Transverse colon (tissue), 4 donors: Measurements from ENCODE around the gene VTCN1.

Experiments
- POLR2AphosphoS5 ChIP-seq, 3 donors: sonication (generic); formaldehyde crosslinking; IDR thresholded peaks; one replicate each; pipeline ENCODE4 v1.6.1; 2016; ENCODE audit warnings: antibody characterized with exemption in 3 of 3
- TF ChIP-seq, protein P1 (sequence below), 5 experiments: fragments of 200-600 bp in 3 of 5; fragments of 450-650 bp in 2 of 5; sonication (generic) in 3 of 5; IDR thresholded peaks; 1 replicate in 2 of 5; 2 replicates in 3 of 5; pipeline ENCODE4 v1.5.1; 2016 to 2017; ENCODE audit warnings: antibody characterized with exemption in 5 of 5, inconsistent platforms in 3 of 5, mild to moderate bottlenecking in 2 of 5, moderate library complexity in 1 of 5

GRCh38 chr1:117237726-117238381 lies 27.1 kb upstream of the VTCN1 start:
- TF ChIP-seq, protein P1, sequence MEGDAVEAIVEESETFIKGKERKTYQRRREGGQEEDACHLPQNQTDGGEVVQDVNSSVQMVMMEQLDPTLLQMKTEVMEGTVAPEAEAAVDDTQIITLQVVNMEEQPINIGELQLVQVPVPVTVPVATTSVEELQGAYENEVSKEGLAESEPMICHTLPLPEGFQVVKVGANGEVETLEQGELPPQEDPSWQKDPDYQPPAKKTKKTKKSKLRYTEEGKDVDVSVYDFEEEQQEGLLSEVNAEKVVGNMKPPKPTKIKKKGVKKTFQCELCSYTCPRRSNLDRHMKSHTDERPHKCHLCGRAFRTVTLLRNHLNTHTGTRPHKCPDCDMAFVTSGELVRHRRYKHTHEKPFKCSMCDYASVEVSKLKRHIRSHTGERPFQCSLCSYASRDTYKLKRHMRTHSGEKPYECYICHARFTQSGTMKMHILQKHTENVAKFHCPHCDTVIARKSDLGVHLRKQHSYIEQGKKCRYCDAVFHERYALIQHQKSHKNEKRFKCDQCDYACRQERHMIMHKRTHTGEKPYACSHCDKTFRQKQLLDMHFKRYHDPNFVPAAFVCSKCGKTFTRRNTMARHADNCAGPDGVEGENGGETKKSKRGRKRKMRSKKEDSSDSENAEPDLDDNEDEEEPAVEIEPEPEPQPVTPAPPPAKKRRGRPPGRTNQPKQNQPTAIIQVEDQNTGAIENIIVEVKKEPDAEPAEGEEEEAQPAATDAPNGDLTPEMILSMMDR (IDR thresholded peaks at IDR 0.05), result no peak
- TF ChIP-seq POLR2AphosphoS5 (IDR thresholded peaks at IDR 0.05), result no peak
